WTC11 (cell line): ENCODE data around the gene ADGRL3. TPM values are rescaled to one million over a fixed set of nuclear protein-coding genes. Genes with fewer than 3 reads are reported as not detected.
"Not testable (repeated sequence)": the region's sequence is repeated elsewhere in the genome, so short reads cannot be mapped to it uniquely, and the experiment has no call there.

Source experiments
- ATAC-seq: fragments of 200-7000 bp; cut with Tn5 transposase; 2 replicates; pipeline ENCODE4 v1.10.0; 2021; ENCODE audit warnings: mild to moderate bottlenecking, moderate library complexity
- CTCF ChIA-PET: fragments of 300-600 bp; sonication (Branson Sonifier 250); formaldehyde crosslinking; loops from one replicate; lab custom pipeline; 2021; ENCODE audit warnings: antibody characterized with exemption; lab: Charles Lee
- POLR2A ChIA-PET: fragments of 350-600 bp; sonication (Branson Sonifier 250); formaldehyde crosslinking; loops from one replicate; lab custom pipeline; 2021; ENCODE audit warnings: antibody characterized with exemption; lab: Charles Lee
- DNase-seq: peaks from one replicate; pipeline ENCODE4 v3.0.0; 2021; ENCODE audit warnings: low spot score
- H3K27ac Mint-ChIP-seq: 2 replicates; pipeline ENCODE4 v1.8.0; 2021; ENCODE audit warnings: mixed read lengths
- H3K27me3 Mint-ChIP-seq: 2 replicates; pipeline ENCODE4 v1.8.0; 2021; ENCODE audit warnings: low read depth, mild to moderate bottlenecking, moderate library complexity, mixed read lengths
- H3K36me3 Mint-ChIP-seq: 2 replicates; pipeline ENCODE4 v1.8.0; 2021; ENCODE audit warnings: mixed read lengths
- H3K4me1 Mint-ChIP-seq: 2 replicates; pipeline ENCODE4 v1.8.0; 2022; ENCODE audit warnings: mixed read lengths
- H3K4me3 Mint-ChIP-seq: 2 replicates; pipeline ENCODE4 v1.8.0; 2021; ENCODE audit warnings: mild to moderate bottlenecking, moderate library complexity, mixed read lengths
- H3K9me3 Mint-ChIP-seq: 2 replicates; pipeline ENCODE4 v1.8.0; 2021; ENCODE audit warnings: mixed read lengths
- AFF4 ChIP-seq: sonication (generic); formaldehyde crosslinking; IDR thresholded peaks from 2 replicates; pipeline ENCODE4 v1.8.1; 2023; ENCODE audit warnings: mild to moderate bottlenecking, missing genetic modification reagents, borderline replicate concordance
- ERG ChIP-seq: fragments of 250-450 bp; sonication (Bioruptor Pico); IDR thresholded peaks from 2 replicates; pipeline ENCODE4 v1.8.0; 2021; ENCODE audit warnings: mild to moderate bottlenecking
- ZNF416 ChIP-seq: fragments of 250-450 bp; sonication (Bioruptor Pico); IDR thresholded peaks from 2 replicates; pipeline ENCODE4 v1.9.0; 2021; ENCODE audit warnings: mild to moderate bottlenecking, inconsistent platforms
- ZNF425 ChIP-seq: fragments of 250-450 bp; sonication (Bioruptor Pico); conservative IDR thresholded peaks from 2 replicates; pipeline ENCODE4 v1.9.0; 2021; ENCODE audit warnings: mild to moderate bottlenecking
- ZNF671 ChIP-seq: fragments of 250-450 bp; sonication (Bioruptor Pico); IDR thresholded peaks from 2 replicates; pipeline ENCODE4 v1.8.0; 2021; ENCODE audit warnings: mild to moderate bottlenecking
- total RNA-seq: library from RNA; stranded (reverse); gene quantifications from 3 replicates; pipeline ENCODE4 v1.2.3, GENCODE V29; 2021
- TF ChIP-seq, protein P1 (sequence below): sonication (generic); formaldehyde crosslinking; IDR thresholded peaks from 2 replicates; pipeline ENCODE4 v1.8.1; 2022; ENCODE audit warnings: low read depth, missing genetic modification reagents, borderline replicate concordance
- TF ChIP-seq, protein P2 (sequence below): fragments of 250-450 bp; sonication (Bioruptor Pico); IDR thresholded peaks from 2 replicates; pipeline ENCODE4 v1.9.0; 2021; ENCODE audit warnings: mild to moderate bottlenecking, borderline replicate concordance

Gene ADGRL3
- total RNA-seq, 1 experiment from 2014 or later = 8.7 TPM

GRCh38 chr4:61753739-61754138 is 553.6 kb downstream of the ADGRL3 start (continued):
- TF ChIP-seq, protein P1, sequence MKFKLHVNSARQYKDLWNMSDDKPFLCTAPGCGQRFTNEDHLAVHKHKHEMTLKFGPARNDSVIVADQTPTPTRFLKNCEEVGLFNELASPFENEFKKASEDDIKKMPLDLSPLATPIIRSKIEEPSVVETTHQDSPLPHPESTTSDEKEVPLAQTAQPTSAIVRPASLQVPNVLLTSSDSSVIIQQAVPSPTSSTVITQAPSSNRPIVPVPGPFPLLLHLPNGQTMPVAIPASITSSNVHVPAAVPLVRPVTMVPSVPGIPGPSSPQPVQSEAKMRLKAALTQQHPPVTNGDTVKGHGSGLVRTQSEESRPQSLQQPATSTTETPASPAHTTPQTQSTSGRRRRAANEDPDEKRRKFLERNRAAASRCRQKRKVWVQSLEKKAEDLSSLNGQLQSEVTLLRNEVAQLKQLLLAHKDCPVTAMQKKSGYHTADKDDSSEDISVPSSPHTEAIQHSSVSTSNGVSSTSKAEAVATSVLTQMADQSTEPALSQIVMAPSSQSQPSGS = no peak
- TF ChIP-seq AFF4 (CRISPR knock-in tag) (no peak), ZNF671 (CRISPR knock-in tag) (peak; percentile 64; the same call in 1 of the 2 replicates)
- TF ChIP-seq, all 79 proteins: peak for 9

DNA sequence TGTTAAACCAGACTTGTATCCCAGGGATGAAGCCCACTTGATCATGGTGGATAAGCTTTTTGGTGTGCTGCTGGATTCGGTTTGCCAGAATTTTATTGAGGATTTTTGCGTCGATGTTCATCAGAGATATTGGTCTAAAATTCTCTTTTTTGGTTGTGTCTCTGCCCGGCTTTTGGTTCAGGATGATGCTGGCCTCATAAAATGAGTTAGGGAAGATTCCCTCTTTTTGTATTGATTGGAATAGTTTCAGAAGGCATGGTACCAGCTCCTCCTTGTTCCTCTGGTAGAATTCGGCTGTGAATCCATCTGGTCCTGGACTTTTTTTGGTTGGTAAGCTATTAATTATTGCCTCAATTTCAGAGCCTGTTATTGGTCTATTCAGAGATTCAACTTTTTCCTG is 556.8 kb downstream of the ADGRL3 start:
- ATAC-seq, CTCF ChIA-PET, H3K4me3 Mint-ChIP-seq, DNase-seq, H3K4me1 Mint-ChIP-seq, POLR2A ChIA-PET, H3K27ac Mint-ChIP-seq: not testable (repeated sequence)
- Mint-ChIP-seq H3K36me3 (peaks cover 97% of the 10 kb centered on the region), H3K27me3 (peaks cover 58% of the 10 kb centered on the region), H3K9me3 (peaks cover 89% of the 10 kb centered on the region)

DNA sequence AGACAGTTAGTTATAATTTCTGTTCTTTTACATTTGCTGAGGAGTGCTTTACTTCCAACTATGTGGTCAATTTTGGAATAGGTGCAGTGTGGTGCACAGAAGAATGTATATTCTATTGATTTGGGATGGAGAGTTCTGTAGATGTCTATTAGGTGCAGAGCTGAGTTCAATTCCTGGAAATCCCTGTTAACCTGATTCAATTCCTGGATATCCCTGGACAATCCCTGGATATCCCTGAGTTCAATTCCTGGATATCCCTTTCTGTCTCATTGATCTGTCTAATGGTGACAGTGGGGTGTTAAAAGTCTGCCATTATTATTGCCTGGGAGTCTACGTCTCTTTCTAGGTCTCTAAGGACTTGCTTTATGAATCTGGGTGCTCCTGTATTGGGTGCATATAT is 557.9 kb downstream of the ADGRL3 start:
- peak; percentile 46 for ATAC-seq
- CTCF ChIA-PET, H3K4me3 Mint-ChIP-seq, H3K4me1 Mint-ChIP-seq, POLR2A ChIA-PET, DNase-seq, H3K27ac Mint-ChIP-seq: not testable (repeated sequence)
- peaks cover 97% of the 10 kb centered on the region for H3K36me3 Mint-ChIP-seq
- peak; percentile 77 for TF ChIP-seq ERG
- peak; percentile 63 for TF ChIP-seq ZNF425
- TF ChIP-seq, protein P2, sequence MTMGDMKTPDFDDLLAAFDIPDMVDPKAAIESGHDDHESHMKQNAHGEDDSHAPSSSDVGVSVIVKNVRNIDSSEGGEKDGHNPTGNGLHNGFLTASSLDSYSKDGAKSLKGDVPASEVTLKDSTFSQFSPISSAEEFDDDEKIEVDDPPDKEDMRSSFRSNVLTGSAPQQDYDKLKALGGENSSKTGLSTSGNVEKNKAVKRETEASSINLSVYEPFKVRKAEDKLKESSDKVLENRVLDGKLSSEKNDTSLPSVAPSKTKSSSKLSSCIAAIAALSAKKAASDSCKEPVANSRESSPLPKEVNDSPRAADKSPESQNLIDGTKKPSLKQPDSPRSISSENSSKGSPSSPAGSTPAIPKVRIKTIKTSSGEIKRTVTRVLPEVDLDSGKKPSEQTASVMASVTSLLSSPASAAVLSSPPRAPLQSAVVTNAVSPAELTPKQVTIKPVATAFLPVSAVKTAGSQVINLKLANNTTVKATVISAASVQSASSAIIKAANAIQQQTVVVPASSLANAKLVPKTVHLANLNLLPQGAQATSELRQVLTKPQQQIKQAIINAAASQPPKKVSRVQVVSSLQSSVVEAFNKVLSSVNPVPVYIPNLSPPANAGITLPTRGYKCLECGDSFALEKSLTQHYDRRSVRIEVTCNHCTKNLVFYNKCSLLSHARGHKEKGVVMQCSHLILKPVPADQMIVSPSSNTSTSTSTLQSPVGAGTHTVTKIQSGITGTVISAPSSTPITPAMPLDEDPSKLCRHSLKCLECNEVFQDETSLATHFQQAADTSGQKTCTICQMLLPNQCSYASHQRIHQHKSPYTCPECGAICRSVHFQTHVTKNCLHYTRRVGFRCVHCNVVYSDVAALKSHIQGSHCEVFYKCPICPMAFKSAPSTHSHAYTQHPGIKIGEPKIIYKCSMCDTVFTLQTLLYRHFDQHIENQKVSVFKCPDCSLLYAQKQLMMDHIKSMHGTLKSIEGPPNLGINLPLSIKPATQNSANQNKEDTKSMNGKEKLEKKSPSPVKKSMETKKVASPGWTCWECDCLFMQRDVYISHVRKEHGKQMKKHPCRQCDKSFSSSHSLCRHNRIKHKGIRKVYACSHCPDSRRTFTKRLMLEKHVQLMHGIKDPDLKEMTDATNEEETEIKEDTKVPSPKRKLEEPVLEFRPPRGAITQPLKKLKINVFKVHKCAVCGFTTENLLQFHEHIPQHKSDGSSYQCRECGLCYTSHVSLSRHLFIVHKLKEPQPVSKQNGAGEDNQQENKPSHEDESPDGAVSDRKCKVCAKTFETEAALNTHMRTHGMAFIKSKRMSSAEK (CRISPR knock-in tag) = 0 out of 2 replicates have a peak, but pooled peaks have one; percentile 23
- TF ChIP-seq ZNF416 = peak; percentile 90; the same call in 1 of the 2 replicates
- peaks cover 87% of the 10 kb centered on the region for H3K9me3 Mint-ChIP-seq
- peaks cover 61% of the 10 kb centered on the region for H3K27me3 Mint-ChIP-seq
